GM19463 (cell line): Measurements from ENCODE around the gene TENM4.
"Not testable (repeated sequence)": the region's sequence is repeated elsewhere in the genome, so short reads cannot be mapped to it uniquely, and the experiment has no call there.

Source experiments
- ATAC-seq: cut with Tn5 transposase; IDR thresholded peaks from one replicate; pipeline ENCODE4 v1.9.1; 2021; ENCODE audit warnings: mild to moderate bottlenecking, moderate library complexity; ENCODE audit not compliant: unreplicated experiment

Gene TENM4

DNA sequence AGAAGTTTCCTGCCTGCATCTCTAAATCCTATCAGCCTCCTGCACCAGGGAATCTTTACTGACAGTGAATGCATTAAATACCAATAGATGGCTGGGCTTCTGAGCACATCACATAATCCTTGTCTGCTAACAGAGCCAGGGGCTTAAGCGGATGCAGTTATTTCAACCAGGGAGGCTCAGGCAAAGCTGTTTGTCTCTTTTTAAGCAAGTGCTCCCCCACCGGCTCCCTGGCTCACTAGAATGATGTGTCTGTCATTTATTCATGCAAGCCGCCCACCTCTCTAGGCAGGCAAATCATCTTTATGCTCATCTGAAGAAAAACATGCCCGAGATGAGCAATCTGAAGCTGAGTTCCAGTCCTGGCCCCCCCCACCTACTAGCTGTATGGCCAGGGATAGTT lies 182.3 kb downstream of the TENM4 start:
- no peak for ATAC-seq

DNA sequence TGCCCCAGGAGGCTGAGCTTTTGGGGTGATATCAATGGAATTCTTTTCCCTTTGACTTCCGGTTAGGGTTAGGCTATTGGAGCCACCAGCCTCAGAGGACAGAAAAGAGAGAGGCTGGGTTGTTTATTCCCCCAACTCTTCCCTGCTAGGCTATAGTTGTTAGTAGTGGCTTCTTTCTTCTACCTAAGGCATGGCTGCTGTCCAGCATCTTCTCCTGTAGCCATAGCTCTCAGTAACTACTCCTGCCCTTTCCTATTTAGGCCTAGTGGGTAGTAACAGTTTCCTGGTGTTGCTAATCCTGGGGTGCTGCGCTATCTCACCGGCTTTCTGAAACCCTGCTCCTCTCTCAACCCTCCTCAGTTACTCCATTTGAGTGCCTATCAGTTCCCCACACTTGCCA lies 184.9 kb downstream of the TENM4 start:
- no peak for ATAC-seq

DNA sequence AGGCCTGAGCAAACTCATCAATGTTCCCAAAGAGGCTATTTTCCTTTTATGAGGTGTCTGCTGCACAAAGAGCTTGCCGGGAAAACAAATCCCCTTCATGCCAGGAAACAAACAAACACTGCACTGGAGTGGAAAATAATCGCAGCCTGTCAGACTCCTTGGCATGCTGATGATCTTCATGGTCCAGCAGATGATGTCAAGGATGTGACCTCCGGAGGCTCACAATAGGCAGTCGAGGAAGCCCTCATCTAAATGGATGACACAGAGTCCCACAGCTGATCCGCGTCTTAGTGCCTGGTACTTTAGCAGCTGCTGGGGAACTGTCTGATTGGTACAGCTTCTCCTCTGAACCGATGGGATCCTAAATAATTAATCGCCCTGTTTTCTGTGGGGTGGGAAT lies 187.6 kb downstream of the TENM4 start:
- ATAC-seq = no peak

DNA sequence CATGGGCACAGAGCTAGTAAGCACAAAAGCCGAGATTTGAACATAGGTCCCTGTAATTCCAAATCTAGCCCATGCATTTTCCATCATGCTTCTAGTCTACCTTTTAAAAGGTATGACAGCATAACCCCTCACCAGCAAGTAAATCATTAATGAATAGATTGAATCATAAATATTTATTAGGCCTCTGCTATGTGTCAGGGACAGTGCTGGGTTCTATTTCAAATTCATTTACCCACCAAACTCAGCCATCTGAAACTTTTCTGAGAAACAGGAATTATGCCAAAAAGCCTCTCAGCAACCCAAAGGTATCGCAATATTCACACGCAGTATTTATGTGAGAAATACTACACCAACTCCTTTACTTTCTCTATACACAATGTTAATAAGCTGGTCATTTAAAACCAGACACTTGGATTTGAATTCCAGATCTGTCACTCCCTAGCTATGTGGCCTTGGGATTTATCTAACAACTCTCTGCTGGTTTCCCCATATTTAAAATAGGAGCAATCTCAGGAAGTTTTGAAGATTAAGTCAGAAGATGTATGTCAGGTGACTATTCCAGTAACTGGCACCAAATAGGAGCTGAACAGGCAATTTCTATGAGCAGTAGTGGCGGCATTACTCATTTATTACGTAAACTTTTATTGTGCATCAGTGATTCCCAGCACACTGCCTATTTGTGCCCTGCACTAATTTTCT lies 191.4 kb downstream of the TENM4 start:
- no peak for ATAC-seq

GRCh38 chr11:79244798-79245197 lies 196.0 kb downstream of the TENM4 start:
- ATAC-seq = no peak

DNA sequence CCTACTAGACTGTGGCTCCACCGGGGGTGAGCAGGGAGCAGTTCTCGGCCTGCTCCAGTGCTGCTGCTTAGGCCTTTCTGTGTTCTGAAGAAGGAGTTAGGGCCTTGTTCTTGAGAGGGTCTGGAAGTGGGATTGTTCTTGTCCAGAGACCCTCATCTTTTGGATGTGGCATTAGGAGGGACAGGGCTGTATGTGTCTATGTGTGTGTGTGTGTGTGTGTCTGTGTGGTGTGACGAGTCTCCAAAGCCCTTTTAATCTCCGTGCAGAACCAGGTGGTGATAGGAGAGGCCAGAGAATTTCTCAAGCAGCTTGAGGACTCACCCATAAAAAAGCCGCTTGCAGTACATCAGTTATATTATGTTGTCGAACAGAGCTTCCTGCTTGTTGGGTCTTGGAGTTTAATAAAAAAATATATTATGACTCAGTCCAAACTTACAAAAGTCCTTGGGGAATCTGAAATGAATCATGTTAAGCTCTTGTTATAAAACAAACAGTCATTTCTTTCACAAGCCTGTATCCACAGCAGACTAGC lies 196.5 kb downstream of the TENM4 start:
- ATAC-seq = no peak

DNA sequence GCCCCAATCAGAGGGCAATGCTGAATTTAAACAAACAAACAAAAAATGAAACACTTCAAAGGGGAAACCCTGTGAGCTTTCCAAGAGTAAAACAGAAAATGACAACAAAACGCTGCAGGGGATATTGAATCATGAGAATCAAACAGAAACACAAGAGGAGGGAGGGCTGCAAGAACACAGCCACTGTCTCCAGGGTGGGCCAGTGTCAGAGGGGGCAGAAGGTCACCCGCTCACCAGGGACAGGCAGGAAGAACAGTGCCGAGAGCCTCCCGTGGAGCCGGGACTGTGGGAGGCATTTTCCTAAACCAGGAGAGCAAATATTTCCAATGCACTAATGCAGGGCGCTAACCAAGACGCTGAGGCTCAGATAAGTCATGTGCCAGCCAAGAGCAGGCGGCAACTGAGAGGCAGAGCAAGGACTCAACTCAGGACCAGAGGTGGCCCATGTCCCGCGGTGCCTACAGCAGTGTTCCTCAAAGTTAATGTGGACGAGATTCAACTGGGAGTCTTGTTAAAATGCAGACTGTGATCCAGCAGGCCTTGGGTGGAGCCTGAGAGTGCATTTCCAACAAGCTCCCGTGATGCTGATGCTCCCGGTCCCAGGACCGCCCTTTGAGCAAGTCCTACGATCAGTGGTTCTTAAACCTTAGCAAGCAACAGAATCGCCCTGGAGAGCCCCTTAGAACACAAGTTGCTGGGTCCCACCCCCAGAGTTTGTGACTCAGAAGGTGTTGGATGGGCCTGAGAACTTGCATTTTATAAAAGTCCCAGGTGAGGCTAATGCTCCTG lies 197.2 kb downstream of the TENM4 start:
- ATAC-seq = no peak

DNA sequence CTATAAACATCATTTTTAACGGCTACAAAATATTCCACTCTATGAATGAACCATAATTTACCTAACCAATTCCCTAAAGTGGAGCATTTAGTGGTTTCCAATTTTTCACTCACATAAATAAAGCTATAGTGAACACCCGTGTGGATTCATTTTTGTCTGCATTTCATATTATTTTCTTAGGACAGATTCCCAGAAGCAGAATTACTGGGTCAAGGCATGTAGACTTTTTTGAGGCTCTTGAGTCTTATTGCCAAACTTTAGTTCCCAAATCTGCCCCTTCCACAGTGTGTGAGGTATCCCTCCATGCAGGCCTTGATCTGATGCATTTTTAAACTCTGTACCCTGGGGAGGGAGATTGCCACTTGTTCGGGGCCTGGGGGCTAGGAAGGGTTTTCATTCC lies 198.2 kb downstream of the TENM4 start:
- ATAC-seq = no peak

DNA sequence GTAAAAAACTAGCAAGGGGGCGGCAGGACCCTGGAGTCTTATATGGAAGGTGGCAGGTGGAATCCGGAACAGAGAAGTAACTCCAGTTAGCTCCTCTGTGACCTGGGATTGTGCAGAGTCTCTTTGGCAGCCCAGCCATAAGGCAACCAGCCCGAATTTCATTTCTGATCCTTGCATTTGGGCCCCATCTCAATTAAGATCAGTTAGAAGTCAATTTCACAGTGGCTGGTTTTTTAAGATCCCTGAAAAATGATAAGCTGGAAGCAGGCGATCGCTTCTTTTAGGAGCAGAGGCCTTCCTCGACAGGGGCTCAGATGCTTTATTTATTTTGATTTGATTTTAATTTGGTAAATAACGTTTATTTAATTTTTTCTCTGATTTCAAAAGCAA lies 199.0 kb downstream of the TENM4 start:
- ATAC-seq = no peak

GRCh38 chr11:79241205-79241851 lies 199.5 kb downstream of the TENM4 start:
- no peak for ATAC-seq

DNA sequence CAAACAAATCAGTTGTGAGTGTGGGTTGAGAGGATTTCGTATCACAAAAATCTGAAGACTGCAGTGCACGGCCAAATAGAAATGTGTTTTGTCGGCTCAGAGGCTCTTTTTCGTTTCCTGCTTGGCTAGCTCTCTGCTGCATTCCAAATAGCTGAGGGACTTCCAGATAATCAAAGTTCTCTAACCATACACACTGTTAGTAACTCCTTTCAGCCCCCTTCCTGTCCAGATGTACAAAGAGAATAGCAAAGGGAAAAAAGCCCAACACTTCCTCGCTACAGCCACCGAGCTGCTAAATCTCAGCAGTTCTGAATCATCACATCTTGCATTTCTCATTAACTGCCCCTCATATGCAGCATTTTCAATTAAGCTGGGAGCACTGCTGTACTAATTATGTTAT lies 203.1 kb downstream of the TENM4 start:
- ATAC-seq = no peak

DNA sequence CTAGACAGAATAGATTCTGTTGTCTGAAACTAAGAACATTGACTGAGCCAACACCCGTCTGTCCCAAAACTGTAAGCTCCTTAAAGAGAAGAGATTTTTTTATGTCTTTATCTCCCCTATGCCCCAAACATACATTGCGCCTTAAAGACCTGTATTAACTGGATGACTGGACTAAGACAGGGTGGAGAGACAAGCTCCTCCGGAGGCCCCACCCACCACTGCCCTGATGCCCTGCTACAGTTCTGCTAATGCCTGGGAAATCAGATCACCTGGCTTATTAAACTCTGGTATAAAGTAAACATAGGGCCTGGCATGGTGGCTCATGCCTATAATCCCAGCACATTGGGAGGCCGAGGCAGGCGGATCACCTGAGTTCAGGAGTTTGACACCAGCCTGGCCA lies 203.7 kb downstream of the TENM4 start:
- ATAC-seq = no peak

- no peak for ATAC-seq
Measured at GRCh38 chr11:79236541-79236971, 204.3 kb downstream of the TENM4 start.

DNA sequence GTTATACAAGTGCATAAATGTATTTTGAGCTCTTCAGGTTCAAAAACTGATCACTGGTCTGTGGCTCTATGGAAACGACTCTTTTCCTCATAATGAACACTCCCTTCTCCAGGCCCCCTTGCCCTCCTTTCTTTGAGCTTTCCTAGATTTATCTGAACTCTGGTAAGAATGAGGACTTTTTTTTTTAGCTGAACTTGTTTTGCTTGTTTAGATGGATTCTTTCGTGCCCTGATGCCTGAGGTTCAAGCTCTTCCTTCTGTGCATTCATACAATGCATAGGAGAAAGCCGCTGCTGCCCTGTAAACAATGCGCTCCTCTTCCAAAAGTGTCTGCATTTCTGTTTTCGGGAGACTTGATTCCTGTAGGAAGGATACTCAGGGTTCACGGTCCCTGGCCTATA lies 205.1 kb downstream of the TENM4 start:
- no peak for ATAC-seq

DNA sequence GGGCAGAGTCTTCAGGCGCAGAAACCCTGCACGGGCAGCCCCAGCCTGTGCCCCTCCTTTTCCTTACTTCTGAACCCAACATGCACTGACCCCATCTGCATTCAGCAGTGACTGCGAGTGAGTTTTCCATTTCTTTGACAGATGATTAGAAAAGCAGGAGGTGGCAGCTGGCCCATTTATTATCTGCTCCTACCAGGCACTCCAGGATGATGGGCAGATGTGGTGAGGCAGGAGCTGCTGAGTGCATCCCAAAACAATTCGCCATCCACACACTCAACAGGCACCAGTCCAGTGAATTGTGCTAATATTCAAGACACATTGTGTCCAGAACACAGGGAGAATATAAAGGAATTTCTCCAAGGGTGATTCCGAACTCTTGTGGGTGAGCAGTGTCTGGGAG lies 208.5 kb downstream of the TENM4 start:
- no peak for ATAC-seq

DNA sequence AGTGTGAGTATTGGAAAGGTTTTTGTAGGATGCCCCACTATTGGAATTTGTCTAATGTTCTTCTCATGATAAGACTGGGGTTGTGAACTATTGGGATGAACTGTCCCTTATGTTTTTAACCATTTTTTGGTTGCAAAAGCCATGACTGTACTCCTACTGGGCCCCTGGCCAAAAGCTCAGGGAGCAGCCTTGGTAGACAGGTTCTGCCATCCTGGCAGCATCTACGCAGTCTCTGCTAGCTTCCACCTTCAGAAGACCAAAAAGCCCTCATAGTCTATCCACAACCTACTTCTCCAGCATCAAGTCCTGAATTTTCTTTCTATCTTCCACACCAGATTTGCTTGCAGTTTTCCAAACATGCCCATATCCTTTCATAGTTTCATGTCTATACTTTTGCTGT lies 211.8 kb downstream of the TENM4 start:
- no peak for ATAC-seq

GRCh38 chr11:79227767-79228755 lies 212.8 kb downstream of the TENM4 start:
- ATAC-seq = no peak

- no peak for ATAC-seq
Measured at GRCh38 chr11:79227308-79227707, 213.5 kb downstream of the TENM4 start.

DNA sequence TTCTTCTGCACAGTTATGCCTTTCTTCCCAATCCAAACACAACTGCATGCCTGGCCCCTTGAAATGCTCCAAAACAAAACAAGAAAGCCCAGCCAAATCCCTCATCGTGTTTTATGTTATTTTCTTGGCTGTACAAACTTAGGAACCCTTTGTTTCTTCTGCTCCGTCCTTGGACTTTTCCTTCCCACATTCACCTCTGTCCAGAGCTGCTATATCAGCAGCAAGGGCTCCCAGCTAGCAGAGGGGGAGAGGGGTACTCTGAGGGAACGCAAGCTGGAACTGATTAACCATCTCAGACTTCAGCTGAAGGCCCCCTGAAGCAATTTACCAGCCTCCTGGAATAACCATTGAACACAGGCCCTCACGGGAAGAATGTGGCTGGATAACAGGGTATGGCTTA lies 214.7 kb downstream of the TENM4 start:
- no peak for ATAC-seq

DNA sequence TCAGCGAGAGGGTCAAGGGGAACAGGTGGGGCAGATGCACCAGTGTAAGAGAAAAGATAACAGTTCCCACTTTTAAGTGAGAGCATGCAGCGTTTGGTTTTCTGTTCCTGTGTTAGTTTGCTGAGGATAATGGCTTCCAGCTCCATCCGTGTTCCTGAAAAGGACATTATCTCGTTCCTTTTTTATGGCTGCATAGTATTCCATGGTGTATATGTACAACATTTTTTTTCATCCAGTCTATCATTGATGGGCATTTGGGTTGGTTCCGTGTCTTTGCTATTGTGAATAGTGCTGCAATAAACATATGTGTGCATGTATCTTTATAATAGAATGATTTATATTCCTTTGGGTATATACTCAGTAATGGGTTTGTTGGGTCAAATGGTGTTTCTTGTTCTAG lies 218.7 kb downstream of the TENM4 start:
- ATAC-seq = not testable (repeated sequence)
